WTC11 (cell line): ENCODE results near the gene ETS2.

Source experiments
- NR1H2 ChIP-seq: sonication (generic); formaldehyde crosslinking; IDR thresholded peaks from 2 replicates; pipeline ENCODE4 v1.9.0; 2021; ENCODE audit warnings: mild to moderate bottlenecking, moderate library complexity, missing genetic modification reagents
- NR2C2 ChIP-seq: sonication (generic); formaldehyde crosslinking; IDR thresholded peaks from 2 replicates; pipeline ENCODE4 v1.8.0; 2022; ENCODE audit warnings: mild to moderate bottlenecking, missing genetic modification reagents
- SP1 ChIP-seq: sonication (generic); formaldehyde crosslinking; conservative IDR thresholded peaks from 2 replicates; pipeline ENCODE4 v1.8.1; 2022; ENCODE audit warnings: missing genetic modification reagents
- ZNF121 ChIP-seq: sonication (generic); formaldehyde crosslinking; IDR thresholded peaks from 2 replicates; pipeline ENCODE4 v1.8.0; 2023; ENCODE audit warnings: missing genetic modification reagents
- TF ChIP-seq, protein P1 (sequence below): fragments of 200-600 bp; IDR thresholded peaks from 2 replicates; pipeline ENCODE4 v1.8.0; 2022; ENCODE audit warnings: antibody characterized with exemption
- TF ChIP-seq, protein P2 (sequence below): sonication (generic); formaldehyde crosslinking; IDR thresholded peaks from 2 replicates; pipeline ENCODE4 v1.8.1; 2022; ENCODE audit warnings: low read depth, mild to moderate bottlenecking, moderate library complexity, missing genetic modification reagents, borderline replicate concordance
- TF ChIP-seq, protein P3 (sequence below): sonication (generic); formaldehyde crosslinking; IDR thresholded peaks from 2 replicates; pipeline ENCODE4 v1.8.1; 2023; ENCODE audit warnings: mild to moderate bottlenecking, missing genetic modification reagents, moderate library complexity
- TF ChIP-seq, protein P4 (sequence below): sonication (generic); formaldehyde crosslinking; conservative IDR thresholded peaks from 2 replicates; pipeline ENCODE4 v1.8.1; 2023; ENCODE audit warnings: mild to moderate bottlenecking, low read depth, missing genetic modification reagents, moderate library complexity
- TF ChIP-seq, protein P5 (sequence below): sonication (generic); formaldehyde crosslinking; IDR thresholded peaks from 2 replicates; pipeline ENCODE4 v1.8.0; 2022; ENCODE audit warnings: mild to moderate bottlenecking, missing genetic modification reagents

DNA sequence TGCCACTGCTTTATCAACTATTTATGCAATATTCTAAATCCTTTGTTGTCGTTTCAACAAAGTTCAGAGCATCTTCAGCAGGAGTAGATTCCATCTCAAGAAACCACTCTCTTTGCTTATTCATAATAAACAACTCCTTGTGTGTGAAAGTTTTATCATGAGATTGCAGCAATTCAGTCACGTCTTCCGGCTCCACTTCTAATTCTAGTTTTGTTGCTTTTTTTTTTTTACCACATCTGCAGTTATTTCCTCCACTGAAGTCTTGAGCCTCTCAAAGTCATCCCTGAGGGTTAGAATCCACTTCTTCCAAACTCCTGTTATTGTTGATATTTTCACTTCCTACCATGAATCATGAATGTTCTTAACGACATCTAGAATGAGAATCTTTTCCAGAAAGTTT lies 14.8 kb upstream of the ETS2 start:
- TF ChIP-seq, protein P1, sequence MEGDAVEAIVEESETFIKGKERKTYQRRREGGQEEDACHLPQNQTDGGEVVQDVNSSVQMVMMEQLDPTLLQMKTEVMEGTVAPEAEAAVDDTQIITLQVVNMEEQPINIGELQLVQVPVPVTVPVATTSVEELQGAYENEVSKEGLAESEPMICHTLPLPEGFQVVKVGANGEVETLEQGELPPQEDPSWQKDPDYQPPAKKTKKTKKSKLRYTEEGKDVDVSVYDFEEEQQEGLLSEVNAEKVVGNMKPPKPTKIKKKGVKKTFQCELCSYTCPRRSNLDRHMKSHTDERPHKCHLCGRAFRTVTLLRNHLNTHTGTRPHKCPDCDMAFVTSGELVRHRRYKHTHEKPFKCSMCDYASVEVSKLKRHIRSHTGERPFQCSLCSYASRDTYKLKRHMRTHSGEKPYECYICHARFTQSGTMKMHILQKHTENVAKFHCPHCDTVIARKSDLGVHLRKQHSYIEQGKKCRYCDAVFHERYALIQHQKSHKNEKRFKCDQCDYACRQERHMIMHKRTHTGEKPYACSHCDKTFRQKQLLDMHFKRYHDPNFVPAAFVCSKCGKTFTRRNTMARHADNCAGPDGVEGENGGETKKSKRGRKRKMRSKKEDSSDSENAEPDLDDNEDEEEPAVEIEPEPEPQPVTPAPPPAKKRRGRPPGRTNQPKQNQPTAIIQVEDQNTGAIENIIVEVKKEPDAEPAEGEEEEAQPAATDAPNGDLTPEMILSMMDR = no peak
- TF ChIP-seq ZNF121 (no peak), NR1H2 (CRISPR knock-in tag) (no peak), SP1 (no peak), NR2C2 (CRISPR knock-in tag) (no peak)
- TF ChIP-seq, protein P2, sequence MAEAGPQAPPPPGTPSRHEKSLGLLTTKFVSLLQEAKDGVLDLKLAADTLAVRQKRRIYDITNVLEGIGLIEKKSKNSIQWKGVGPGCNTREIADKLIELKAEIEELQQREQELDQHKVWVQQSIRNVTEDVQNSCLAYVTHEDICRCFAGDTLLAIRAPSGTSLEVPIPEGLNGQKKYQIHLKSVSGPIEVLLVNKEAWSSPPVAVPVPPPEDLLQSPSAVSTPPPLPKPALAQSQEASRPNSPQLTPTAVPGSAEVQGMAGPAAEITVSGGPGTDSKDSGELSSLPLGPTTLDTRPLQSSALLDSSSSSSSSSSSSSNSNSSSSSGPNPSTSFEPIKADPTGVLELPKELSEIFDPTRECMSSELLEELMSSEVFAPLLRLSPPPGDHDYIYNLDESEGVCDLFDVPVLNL (CRISPR knock-in tag) = no peak
- TF ChIP-seq, protein P3, sequence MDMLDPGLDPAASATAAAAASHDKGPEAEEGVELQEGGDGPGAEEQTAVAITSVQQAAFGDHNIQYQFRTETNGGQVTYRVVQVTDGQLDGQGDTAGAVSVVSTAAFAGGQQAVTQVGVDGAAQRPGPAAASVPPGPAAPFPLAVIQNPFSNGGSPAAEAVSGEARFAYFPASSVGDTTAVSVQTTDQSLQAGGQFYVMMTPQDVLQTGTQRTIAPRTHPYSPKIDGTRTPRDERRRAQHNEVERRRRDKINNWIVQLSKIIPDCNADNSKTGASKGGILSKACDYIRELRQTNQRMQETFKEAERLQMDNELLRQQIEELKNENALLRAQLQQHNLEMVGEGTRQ = no peak
- TF ChIP-seq, protein P4, sequence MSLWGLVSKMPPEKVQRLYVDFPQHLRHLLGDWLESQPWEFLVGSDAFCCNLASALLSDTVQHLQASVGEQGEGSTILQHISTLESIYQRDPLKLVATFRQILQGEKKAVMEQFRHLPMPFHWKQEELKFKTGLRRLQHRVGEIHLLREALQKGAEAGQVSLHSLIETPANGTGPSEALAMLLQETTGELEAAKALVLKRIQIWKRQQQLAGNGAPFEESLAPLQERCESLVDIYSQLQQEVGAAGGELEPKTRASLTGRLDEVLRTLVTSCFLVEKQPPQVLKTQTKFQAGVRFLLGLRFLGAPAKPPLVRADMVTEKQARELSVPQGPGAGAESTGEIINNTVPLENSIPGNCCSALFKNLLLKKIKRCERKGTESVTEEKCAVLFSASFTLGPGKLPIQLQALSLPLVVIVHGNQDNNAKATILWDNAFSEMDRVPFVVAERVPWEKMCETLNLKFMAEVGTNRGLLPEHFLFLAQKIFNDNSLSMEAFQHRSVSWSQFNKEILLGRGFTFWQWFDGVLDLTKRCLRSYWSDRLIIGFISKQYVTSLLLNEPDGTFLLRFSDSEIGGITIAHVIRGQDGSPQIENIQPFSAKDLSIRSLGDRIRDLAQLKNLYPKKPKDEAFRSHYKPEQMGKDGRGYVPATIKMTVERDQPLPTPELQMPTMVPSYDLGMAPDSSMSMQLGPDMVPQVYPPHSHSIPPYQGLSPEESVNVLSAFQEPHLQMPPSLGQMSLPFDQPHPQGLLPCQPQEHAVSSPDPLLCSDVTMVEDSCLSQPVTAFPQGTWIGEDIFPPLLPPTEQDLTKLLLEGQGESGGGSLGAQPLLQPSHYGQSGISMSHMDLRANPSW (CRISPR knock-in tag) = no peak
- TF ChIP-seq, protein P5, sequence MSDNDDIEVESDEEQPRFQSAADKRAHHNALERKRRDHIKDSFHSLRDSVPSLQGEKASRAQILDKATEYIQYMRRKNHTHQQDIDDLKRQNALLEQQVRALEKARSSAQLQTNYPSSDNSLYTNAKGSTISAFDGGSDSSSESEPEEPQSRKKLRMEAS (CRISPR knock-in tag) = no peak
